Ecto neural progenitor cell (in vitro differentiated cells): ENCODE data around the gene MID1IP1.
A peak's percentile ranks its signal among the peaks of the same experiment; 100 is the strongest.

ENCODE experiments used
- DNase-seq: peaks from one replicate; pipeline ENCODE4 v3.0.0-alpha.2; 2018; ENCODE audit warnings: low spot score

The MID1IP1 gene, protein sequence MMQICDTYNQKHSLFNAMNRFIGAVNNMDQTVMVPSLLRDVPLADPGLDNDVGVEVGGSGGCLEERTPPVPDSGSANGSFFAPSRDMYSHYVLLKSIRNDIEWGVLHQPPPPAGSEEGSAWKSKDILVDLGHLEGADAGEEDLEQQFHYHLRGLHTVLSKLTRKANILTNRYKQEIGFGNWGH

DNA sequence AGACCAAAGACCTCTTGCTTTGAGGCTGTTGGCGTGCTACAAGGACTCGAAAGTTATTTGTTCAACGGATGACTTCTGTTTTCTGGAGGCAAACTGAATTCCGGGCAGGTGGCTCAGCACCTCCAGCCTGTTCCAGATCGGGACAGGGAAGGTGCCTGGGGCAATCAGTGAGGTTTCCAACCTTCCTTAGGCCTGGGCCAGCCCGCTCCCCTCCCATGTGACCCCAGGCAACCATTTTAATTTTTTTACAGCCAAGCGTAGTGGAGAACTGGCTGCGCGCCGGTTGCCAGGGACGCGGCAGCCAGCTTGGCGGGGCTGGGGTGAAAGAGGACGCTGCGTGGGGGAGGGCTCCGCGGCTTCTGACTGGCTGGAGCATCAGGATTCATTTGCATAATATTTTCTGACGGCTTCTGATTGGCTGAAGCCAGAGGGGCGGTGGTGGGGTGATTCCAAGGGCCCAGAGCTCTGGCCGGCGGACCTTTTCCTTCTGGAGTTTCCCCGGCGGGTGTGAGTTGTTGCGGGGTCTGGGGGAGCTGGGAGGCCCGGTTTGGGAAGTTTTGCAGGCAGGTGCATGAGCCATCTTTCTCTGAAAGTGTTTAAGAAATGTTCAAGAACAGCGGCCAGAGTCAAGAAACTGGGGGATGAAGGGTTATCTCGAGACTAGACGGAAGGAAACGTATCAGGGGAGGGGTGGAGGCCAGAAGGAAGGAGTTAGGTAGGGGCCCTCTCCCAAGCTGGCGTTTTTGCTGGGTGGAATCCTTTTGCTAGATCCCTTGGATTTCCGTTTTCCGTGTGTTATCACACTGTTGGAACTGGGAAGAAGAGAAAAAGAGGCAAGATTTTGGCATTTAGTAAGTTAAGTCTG lies at the start of gene MID1IP1:
TSS of gene MID1IP1 (plus strand) at position 479 of the 865 bp plus-strand sequence. CDS start 3,488 bp downstream, outside the sequence.
- peak; percentile 93 for DNase-seq

DNA sequence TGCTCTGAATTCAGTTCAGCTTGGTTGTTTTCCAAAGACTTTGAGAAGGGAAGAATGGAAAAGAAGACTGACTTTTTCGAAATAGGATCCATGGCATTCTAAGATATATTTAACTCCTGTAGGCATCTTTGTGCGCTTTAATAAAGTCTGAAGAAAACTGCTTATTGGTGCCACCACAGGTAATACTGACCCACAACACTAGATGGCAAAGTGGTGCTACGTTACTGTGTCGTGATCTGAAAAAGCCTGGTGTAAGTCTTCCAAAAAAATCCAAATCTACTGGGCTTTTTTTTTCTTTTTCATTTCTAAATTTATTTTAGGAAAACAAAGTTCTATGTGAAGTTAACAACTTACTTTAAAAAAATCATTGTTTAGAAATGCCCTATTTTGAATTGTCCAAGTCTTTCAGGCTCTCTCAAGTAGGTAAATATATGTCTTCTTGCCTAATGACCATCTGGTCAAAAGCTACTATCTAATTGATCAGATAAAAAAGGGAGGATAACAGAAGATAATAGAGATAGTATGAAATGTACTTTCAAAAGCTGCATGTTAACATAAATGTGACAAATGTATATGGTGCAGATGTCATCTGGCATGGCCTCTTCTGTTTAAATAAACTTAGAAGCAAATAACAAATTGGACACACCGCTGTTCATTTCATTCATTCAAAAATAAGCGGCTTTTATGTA lies 47.0 kb upstream of the MID1IP1 start:
- DNase-seq: no peak

DNA sequence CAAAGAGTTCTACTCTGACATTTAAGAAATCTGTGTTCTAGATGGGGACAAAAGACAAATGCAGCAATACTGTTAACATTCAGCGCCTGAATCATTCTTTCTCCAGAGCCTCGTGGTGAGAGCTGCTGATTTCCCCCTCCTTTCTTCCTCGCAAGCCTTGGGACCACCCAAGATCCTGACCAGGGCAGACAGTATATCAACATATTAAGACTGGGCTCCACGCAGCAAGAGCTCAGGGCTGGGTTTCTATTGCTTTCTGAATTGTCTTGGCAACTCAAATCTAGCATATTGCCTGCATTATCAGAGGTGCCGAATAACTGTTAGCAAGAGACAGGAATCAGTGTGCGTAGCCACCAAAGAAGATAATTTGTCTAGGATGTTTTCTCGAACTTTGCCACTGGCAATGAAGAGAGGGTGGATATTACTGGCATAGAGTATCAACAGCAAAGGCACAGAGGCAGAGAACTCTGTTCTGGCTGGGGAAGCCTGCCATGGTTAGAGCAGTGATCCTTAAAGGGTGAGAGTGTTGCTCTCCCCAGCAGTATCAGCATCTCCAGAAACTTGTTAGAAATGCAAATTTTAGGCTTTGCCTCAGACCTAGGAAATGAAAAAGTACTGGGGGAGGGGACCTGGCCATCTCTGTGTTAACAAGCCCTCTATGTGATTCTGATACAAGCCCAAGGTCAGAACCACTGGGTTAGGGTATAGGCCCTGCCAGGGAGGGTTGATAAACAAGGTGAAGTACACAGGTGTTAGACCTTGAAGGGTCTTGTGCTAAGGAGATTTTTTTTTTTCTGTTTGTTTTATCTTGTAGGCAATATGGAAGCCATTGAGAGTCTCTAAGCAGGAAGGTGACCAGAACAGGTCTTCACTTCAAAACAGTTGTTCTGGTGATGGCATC lies 46.2 kb upstream of the MID1IP1 start:
- DNase-seq: no peak

DNA sequence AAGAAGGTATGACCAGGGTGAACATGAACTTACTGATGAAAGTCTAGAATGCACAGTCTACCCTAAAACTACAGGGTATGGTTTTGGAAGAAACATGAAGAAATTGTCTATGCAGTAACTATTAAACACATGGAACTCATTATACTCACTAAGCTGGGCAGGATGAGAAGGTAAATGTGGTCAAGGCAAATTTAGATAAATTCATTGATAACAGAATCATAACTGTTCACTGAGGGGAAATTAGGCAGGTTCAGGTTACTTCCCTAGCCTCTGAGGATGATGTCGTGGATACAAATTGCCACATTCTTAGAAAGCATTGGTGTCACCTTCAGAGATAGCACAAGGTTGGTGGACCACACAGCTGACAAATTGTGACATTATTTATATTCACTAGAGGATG lies 40.4 kb upstream of the MID1IP1 start:
- DNase-seq: no peak

DNA sequence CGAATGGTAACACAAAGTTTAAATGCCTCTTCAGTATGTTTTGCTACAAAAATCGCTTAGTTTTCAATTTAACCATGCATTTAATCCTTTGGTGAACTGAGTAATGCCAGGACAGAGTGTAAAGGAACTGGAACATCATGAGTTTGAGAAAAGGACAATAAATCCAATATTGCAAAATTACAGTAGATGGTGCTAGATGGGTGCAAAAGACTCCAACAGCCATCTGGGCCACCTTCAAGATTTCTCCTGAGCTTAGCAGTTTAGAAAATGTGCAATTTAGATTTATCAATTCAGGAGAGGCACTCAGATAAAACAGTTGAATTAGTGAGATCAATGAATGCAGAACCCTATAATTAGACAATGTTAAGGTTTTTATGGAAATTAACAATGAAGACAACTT lies 33.2 kb upstream of the MID1IP1 start:
- DNase-seq: no peak

DNA sequence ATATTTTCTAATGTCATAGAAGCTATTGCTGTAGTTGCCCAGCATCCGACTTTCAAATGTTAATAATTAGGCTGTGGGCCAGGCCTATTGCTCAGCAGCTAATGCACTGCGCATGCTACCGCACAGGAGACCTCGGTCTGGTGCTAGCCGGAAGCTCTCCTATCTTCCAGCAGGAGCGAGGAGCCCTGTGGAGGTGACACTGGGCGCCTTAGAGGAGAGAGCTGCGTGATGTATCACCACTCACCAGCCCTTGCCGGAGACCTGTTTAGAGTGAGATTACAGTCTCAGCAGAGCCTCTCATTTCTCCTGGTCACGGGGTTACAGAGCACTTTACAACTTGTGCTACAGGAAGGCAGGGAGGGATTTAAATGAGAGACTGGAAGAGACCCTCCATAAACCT lies 31.1 kb upstream of the MID1IP1 start:
- no peak for DNase-seq

- DNase-seq: no peak
Measured at GRCh38 chrX:38774249-38774648, 27.0 kb upstream of the MID1IP1 start.

GRCh38 chrX:38796946-38797345 lies 4.3 kb upstream of the MID1IP1 start:
- no peak for DNase-seq

GRCh38 chrX:38798956-38799355 lies 2.3 kb upstream of the MID1IP1 start:
- DNase-seq: no peak

DNA sequence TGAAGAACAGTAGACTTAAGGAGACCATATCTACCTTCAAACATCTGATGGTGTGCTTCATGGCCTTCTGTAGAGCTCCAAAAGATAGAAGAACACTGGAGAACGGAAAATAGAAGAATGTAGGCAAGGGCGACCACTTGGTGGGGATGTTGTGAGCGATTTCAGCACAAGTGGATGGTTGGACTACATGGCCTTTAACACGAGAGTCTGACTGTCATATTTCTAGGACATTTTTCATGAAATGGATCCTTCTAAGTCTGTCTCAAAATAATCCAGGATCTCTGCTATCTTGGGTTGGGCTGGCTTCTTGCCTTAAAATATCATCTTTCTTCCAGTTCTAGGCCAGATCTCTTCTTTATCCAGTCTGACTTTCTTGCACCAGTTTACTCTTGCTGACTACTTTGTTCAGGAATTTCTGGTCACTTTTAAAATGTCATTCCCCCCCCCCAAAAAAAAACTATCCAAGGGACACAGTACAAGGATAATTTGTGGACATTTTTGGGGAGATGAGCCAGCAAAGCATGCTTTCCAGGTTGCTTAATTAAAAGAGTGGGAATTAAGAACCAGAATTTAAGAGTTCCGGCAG lies 1.2 kb upstream of the MID1IP1 start:
- DNase-seq: no peak

GRCh38 chrX:38803243-38803587 lies 2.0 kb downstream of the MID1IP1 start:
- no peak for DNase-seq

DNA sequence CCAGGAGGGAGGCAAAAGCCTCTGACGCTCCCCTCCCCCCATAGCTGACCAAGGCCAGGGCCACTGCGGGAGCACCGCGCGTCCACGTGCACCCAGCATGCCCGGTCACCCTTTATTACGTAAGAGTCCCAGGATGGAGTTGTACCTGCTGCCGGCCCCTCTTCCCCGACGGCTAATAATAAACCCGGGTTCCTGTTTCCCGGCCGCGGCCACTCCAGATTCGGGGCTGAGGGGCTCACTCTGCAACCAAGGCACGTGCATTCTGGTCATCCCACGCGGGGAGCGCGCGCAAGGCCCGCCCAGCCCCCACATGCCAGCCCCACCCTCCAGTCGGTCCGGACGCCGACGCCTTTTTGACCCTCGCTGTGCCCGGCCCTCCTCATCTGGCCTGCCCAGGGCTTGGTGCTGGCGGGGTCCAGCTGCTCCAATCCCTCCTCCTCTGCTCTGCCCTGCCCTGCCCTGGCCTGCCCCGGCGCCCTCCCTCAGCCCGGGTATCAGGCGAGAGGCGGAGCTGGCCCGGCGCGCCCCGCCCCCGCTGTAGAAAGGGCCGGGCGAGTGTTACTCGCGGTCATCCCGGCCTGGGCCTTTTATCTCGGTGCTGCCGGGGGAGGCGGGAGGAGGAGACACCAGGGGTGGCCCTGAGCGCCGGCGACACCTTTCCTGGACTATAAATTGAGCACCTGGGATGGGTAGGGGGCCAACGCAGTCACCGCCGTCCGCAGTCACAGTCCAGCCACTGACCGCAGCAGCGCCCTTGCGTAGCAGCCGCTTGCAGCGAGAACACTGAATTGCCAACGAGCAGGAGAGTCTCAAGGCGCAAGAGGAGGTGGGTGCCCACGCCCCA lies 2.6 kb downstream of the MID1IP1 start:
- peak; percentile 88 for DNase-seq

DNA sequence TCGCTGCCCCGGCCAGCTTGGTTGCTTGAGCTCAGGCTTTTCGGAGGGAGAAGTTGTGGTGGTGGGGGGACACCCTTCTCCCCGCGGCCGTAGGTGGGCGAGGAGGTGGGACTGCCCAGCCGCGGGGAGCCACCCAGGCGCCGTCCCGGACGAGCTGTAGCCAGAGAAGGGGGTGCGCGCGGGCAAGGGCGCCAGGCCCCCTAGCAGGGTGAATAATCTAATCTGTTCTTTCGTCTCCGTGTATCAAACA lies 3.1 kb downstream of the MID1IP1 start:
- DNase-seq: no peak

- peak; percentile 60 for DNase-seq
Measured at GRCh38 chrX:38804682-38805431, 3.6 kb downstream of the MID1IP1 start.

- DNase-seq: peak; percentile 54
Measured at GRCh38 chrX:38805432-38806389, 4.5 kb downstream of the MID1IP1 start.

GRCh38 chrX:38806875-38807621 lies 5.8 kb downstream of the MID1IP1 start:
- DNase-seq: no peak

DNA sequence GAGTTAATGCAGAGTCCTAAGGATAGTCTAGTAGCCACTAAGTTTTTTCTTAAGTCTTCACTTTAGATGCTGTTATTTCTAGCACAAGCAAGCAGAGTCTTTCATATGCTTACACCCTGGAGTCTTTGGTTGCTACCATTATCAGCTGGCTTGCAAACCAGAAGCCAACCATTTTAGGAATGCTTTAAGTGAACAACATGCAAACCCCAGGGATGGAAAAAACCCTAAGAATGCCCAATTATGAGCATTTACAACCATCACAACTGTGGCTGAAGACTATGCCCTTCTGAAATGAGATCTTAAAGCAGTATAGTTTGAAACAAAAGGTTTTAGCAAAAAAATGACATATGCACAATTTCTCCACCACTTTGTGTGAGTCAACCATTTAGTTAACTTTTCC lies 6.6 kb downstream of the MID1IP1 start:
- DNase-seq: no peak

GRCh38 chrX:38811515-38812243 lies 10.4 kb downstream of the MID1IP1 start:
- no peak for DNase-seq
